ENCODE results near the gene KIAA1671.

Gene KIAA1671

DNA sequence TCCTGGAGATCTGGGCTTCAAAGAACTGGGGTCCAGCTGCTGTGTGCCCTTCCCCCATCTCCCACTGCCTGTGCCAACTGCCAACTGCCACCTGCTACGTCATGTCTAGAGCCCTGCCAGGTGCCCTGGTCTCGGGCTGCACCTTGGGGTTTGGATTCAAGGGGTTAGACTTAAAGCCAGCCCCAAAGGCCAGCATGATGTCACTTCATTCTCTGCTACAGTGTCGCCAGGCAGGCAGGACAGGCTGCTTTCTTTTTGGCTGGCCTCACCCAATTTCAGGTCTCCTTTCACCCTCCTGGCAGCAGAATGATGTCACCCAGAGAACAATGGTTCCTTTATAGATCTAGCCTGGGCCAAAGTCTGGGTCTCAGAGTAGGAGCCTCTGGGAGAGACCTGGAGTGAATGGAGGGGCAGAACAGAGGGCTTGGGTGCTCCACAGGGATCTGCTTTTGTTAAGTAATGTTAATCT, 167.6 kb downstream of the KIAA1671 start:
- no peak overlapping the region for H3K4me3 ChIP-seq (ENCODE audit: low read depth, low read length)
- H3K27ac ChIP-seq (ENCODE audit: low read depth, low read length): peak overlapping the region; percentile 85
- H3K9me3 ChIP-seq (ENCODE audit: control insufficient read depth, insufficient read depth, low read length): no peaks in the 10 kb centered on the region
- no peaks in the 10 kb centered on the region for H3K27me3 ChIP-seq (ENCODE audit: control insufficient read depth, insufficient read depth, low read length)
- H3K4me1 ChIP-seq (ENCODE audit: control insufficient read depth, insufficient read depth, low read length): peaks cover 14% of the 10 kb centered on the region
- no peaks in the 10 kb centered on the region for H3K36me3 ChIP-seq (ENCODE audit: control insufficient read depth, insufficient read depth, low read length)
- H3K9ac ChIP-seq (ENCODE audit: low read depth, low read length): peak overlapping the region; percentile 48; the same call in 1 of the 2 replicates

DNA sequence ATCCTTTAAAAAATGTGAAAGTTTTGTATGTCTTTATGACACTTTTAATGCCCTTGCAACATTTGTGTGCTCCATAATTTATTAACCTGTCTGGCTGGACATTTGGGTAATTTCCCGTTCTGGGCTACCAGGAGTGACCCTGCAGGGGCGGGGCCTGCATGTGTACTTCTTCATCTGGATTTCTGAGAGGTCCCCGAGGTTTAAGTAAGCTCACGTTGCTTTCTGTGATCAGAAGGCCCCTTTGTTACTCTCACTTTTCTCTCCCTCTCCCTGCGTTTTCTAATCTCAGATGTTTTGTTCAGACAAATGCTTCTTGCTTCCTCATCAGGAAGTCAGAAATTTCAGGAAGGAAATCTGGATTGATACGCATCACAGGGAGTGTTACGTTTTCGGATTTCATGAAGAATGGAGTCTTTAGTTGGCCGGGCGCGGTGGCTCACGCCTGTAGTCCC, 168.3 kb downstream of the KIAA1671 start:
- Histone ChIP-seq H3K27ac (ENCODE audit: low read depth, low read length) (peak overlapping the region; percentile 85), H3K27me3 (ENCODE audit: control insufficient read depth, insufficient read depth, low read length) (no peaks in the 10 kb centered on the region), H3K4me1 (ENCODE audit: control insufficient read depth, insufficient read depth, low read length) (peaks cover 14% of the 10 kb centered on the region), H3K4me3 (ENCODE audit: low read depth, low read length) (no peak overlapping the region), H3K9ac (ENCODE audit: low read depth, low read length) (0 out of 2 replicates have a peak overlapping the region, but pooled peaks have one; percentile 14), H3K9me3 (ENCODE audit: control insufficient read depth, insufficient read depth, low read length) (no peaks in the 10 kb centered on the region), H3K36me3 (ENCODE audit: control insufficient read depth, insufficient read depth, low read length) (no peaks in the 10 kb centered on the region)

DNA sequence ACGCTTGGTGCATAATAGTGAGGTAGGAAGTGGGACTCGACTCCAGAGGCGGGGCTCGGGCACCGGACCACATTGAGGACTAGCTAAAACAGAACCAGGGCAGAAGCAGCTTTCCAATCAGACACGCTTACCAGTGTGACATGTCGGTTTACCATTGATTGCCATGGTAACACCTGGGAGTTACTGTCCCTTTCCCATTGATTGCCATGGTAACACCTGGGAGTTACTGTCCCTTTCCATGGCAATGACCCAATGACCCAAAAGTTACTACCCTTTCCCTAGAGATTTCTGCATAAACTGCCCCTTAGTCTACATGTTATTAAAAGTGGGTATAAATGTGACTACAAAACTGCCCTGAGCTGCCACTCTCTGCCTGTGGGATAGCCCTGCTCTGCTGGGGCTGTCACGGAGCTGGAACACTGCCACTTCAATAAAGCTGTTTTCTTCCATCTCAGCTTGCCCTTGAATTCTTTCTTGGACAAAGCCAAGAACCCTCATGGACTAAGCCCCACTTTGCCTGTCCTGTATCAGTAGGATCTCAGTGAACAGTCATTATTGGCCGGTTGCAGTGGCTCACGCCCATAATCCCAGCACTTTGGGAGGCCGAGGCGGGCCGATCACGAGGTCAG, 169.7 kb downstream of the KIAA1671 start:
- no peak overlapping the region for H3K9ac ChIP-seq (ENCODE audit: low read depth, low read length)

DNA sequence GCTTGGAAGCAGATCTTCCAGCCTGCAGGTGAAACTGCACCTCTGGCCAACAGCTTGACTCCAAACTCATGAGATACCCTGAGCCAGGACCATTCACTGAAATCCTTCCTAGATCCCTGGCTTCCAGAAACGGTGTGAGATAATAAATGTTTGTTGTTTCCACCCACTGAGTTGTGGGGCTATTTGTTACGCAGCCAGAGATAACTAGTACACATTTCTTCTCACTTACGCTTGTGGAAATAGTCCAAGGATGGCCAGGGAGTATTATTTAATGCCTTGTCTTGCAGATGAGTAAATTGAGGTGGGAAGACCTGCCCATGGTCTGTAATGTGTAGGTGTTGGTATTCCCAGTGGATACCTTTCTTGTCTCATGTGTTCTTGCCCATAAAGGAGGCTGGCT, 171.2 kb downstream of the KIAA1671 start:
- Histone ChIP-seq H3K27ac (ENCODE audit: low read depth, low read length) (no peak overlapping the region), H3K27me3 (ENCODE audit: control insufficient read depth, insufficient read depth, low read length) (no peaks in the 10 kb centered on the region), H3K36me3 (ENCODE audit: control insufficient read depth, insufficient read depth, low read length) (no peaks in the 10 kb centered on the region), H3K4me1 (ENCODE audit: control insufficient read depth, insufficient read depth, low read length) (peaks cover 14% of the 10 kb centered on the region), H3K4me3 (ENCODE audit: low read depth, low read length) (no peak overlapping the region), H3K9ac (ENCODE audit: low read depth, low read length) (no peak overlapping the region), H3K9me3 (ENCODE audit: control insufficient read depth, insufficient read depth, low read length) (no peaks in the 10 kb centered on the region)

More for the DNA sequence above, 169.7 kb downstream of the KIAA1671 start:
- Histone ChIP-seq H3K36me3 (ENCODE audit: control insufficient read depth, insufficient read depth, low read length) (no peaks in the 10 kb centered on the region), H3K27ac (ENCODE audit: low read depth, low read length) (no peak overlapping the region), H3K9me3 (ENCODE audit: control insufficient read depth, insufficient read depth, low read length) (no peaks in the 10 kb centered on the region), H3K27me3 (ENCODE audit: control insufficient read depth, insufficient read depth, low read length) (no peaks in the 10 kb centered on the region), H3K4me1 (ENCODE audit: control insufficient read depth, insufficient read depth, low read length) (peaks cover 14% of the 10 kb centered on the region), H3K4me3 (ENCODE audit: low read depth, low read length) (no peak overlapping the region)

DNA sequence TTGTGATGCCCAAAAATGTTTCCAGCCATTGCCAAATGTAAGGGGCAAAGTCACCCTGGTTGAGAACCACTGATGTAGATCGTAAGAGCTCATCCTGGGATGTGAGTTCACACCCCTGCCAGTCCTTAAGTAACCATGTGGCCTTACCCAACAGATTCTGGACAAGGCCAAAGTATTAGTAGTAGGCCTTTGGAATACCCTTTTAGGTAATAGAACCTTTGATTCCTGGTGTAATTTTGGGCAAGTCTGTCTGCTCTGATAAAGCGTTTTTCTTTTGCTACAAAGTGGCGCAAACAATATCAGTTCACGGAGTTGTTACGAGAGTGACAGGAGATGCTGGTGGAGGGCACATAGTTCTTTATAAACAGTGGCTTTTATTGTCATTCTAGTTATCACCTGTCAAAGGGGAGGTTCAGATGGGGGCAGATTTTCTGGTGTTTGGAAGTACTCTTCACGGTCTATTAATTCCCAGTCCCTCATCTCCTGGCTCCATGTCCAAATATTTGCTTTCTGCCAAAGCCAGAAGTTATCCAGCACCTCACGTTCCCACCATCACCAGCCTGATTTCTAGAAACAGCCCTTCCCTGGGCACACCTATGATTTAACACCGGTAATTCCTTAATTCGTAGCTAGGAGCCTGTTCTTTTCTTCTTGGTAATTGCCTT, 173.3 kb downstream of the KIAA1671 start:
- Histone ChIP-seq H3K27me3 (ENCODE audit: control insufficient read depth, insufficient read depth, low read length) (no peaks in the 10 kb centered on the region), H3K36me3 (ENCODE audit: control insufficient read depth, insufficient read depth, low read length) (no peaks in the 10 kb centered on the region), H3K4me1 (ENCODE audit: control insufficient read depth, insufficient read depth, low read length) (peaks cover 1% of the 10 kb centered on the region), H3K9ac (ENCODE audit: low read depth, low read length) (no peak overlapping the region), H3K9me3 (ENCODE audit: control insufficient read depth, insufficient read depth, low read length) (no peaks in the 10 kb centered on the region), H3K27ac (ENCODE audit: low read depth, low read length) (no peak overlapping the region), H3K4me3 (ENCODE audit: low read depth, low read length) (no peak overlapping the region)

DNA sequence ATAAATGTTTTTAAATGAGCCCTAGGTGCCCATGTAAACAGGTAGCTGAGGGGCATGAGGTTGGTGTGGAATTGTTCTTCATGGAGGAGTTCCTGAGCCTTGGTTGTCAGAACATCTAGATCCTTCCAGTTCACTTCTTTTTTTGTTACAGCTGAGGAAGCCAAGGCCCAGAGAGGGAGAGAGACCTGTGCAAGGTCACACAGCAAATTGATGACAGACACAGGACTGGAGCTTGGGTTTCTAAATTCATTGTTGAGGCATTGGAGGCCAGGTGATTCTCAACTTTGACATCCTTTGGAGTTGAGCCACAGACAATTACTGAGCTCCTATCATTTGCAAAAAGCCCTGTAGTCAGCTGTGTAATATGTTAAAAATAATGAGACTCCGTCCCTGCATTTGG, 174.0 kb downstream of the KIAA1671 start:
- no peak overlapping the region for H3K27ac ChIP-seq (ENCODE audit: low read depth, low read length)
- no peaks in the 10 kb centered on the region for H3K27me3 ChIP-seq (ENCODE audit: control insufficient read depth, insufficient read depth, low read length)
- no peaks in the 10 kb centered on the region for H3K36me3 ChIP-seq (ENCODE audit: control insufficient read depth, insufficient read depth, low read length)
- no peak overlapping the region for H3K4me3 ChIP-seq (ENCODE audit: low read depth, low read length)
- no peaks in the 10 kb centered on the region for H3K9me3 ChIP-seq (ENCODE audit: control insufficient read depth, insufficient read depth, low read length)
- H3K9ac ChIP-seq (ENCODE audit: low read depth, low read length): no peak overlapping the region
- H3K4me1 ChIP-seq (ENCODE audit: control insufficient read depth, insufficient read depth, low read length): peaks cover 1% of the 10 kb centered on the region; the same call in 1 of the 2 replicates

DNA sequence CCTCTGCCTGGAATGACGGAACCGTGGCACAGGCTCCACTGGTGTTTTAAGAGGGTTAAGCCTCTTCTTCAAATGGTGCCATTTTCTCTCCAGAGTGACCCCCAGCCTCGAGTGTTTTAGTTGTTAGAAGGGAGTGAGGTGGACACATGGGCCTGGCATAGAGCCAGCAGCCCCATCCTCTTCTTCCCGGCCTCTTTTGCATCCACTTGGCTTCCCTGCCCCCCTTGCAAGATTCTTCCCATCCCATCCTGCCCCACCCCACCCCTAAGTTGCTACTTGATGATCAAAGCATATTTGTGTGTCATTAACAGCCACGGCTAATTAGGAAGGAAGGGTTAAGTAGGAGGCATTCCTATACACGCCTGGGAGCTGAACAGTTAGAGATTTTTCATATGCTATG, 174.8 kb downstream of the KIAA1671 start:
- H3K9me3 ChIP-seq (ENCODE audit: control insufficient read depth, insufficient read depth, low read length): no peaks in the 10 kb centered on the region
- H3K27ac ChIP-seq (ENCODE audit: low read depth, low read length): no peak overlapping the region
- H3K4me3 ChIP-seq (ENCODE audit: low read depth, low read length): no peak overlapping the region
- H3K27me3 ChIP-seq (ENCODE audit: control insufficient read depth, insufficient read depth, low read length): no peaks in the 10 kb centered on the region
- no peak overlapping the region for H3K9ac ChIP-seq (ENCODE audit: low read depth, low read length)
- peaks cover 8% of the 10 kb centered on the region for H3K4me1 ChIP-seq (ENCODE audit: control insufficient read depth, insufficient read depth, low read length)
- no peaks in the 10 kb centered on the region for H3K36me3 ChIP-seq (ENCODE audit: control insufficient read depth, insufficient read depth, low read length)

DNA sequence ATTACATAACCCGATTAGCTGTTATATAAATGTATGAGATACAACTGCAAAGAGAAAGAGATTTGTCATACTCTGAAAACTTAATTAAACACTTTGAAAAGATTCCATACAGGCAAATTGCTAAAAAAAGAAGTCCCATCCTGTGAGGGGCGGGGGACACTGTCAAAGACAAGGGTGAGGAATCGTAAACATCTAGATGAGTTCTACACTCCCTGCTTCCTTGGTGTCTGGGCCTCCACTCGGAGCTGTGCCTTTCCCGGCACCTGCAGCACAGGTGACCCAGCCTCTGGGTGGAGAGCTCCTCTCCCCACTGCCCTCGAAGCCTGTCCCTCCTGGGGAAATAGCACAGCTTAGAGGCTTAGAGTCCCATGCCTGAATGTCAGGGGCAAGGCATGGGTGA, 177.9 kb downstream of the KIAA1671 start:
- Histone ChIP-seq H3K36me3 (ENCODE audit: control insufficient read depth, insufficient read depth, low read length) (no peaks in the 10 kb centered on the region), H3K4me1 (ENCODE audit: control insufficient read depth, insufficient read depth, low read length) (peaks cover 10% of the 10 kb centered on the region), H3K4me3 (ENCODE audit: low read depth, low read length) (no peak overlapping the region), H3K27me3 (ENCODE audit: control insufficient read depth, insufficient read depth, low read length) (no peaks in the 10 kb centered on the region), H3K9me3 (ENCODE audit: control insufficient read depth, insufficient read depth, low read length) (no peaks in the 10 kb centered on the region), H3K27ac (ENCODE audit: low read depth, low read length) (no peak overlapping the region), H3K9ac (ENCODE audit: low read depth, low read length) (no peak overlapping the region)

DNA sequence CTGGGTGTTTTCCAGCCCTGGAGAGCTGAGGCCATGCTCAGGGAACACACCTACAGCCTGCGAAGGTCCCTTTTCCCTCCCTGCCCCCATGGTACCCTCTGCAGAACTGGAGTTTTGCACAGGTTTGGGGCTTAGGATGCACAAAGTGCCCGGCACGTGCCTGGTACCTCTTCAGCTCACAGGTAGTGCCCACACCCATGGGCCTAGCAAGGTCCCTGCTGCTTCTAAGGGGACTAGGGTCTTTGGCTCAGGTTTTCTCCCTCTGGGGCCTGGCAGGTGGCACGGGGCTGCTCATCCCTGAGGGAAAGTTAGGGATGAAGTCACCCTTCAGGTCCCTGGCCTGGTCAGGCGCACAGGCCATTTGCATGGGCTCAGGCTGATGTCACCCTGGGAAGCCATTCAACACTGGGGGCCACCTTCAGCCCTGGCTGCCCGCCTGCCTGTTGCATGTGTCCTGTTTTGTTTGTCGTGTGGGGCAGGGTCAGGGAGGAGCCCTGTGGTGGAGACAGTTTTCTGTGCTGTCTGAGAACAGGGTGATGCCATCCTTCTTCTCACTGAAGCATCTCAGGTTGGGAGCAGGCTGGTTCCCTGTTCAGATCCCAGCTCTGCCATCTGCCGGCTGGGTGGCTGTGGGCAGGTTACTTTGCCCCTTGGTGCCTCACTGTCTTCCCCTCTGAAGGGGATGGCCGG, 178.8 kb downstream of the KIAA1671 start:
- Histone ChIP-seq H3K9me3 (ENCODE audit: control insufficient read depth, insufficient read depth, low read length) (no peaks in the 10 kb centered on the region), H3K27me3 (ENCODE audit: control insufficient read depth, insufficient read depth, low read length) (no peaks in the 10 kb centered on the region), H3K36me3 (ENCODE audit: control insufficient read depth, insufficient read depth, low read length) (no peaks in the 10 kb centered on the region), H3K27ac (ENCODE audit: low read depth, low read length) (no peak overlapping the region), H3K9ac (ENCODE audit: low read depth, low read length) (no peak overlapping the region), H3K4me1 (ENCODE audit: control insufficient read depth, insufficient read depth, low read length) (peaks cover 10% of the 10 kb centered on the region), H3K4me3 (ENCODE audit: low read depth, low read length) (no peak overlapping the region)

DNA sequence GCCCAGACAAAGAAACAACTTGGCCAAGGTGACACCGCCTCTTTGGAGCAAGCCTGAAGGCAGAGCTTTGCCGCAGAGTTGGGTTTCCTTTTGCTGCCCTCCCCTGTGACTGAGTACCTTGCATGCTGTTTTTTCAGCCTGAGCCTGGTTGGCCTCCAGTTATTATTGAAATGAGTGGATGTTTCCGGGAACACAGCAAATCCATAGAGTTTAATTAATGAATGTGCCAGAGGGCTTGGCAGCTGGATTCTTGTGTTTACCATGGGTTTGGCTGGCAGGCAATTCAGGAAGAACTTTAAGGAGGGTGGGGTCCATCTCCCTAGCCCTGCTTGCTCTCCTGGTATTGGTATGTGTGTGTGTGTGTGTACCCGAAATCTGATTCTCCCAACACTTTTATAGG, 181.5 kb downstream of the KIAA1671 start:
- Histone ChIP-seq H3K4me3 (ENCODE audit: low read depth, low read length) (no peak overlapping the region), H3K27me3 (ENCODE audit: control insufficient read depth, insufficient read depth, low read length) (no peaks in the 10 kb centered on the region), H3K9ac (ENCODE audit: low read depth, low read length) (no peak overlapping the region), H3K36me3 (ENCODE audit: control insufficient read depth, insufficient read depth, low read length) (no peaks in the 10 kb centered on the region), H3K4me1 (ENCODE audit: control insufficient read depth, insufficient read depth, low read length) (peaks cover 10% of the 10 kb centered on the region), H3K27ac (ENCODE audit: low read depth, low read length) (no peak overlapping the region), H3K9me3 (ENCODE audit: control insufficient read depth, insufficient read depth, low read length) (no peaks in the 10 kb centered on the region)

DNA sequence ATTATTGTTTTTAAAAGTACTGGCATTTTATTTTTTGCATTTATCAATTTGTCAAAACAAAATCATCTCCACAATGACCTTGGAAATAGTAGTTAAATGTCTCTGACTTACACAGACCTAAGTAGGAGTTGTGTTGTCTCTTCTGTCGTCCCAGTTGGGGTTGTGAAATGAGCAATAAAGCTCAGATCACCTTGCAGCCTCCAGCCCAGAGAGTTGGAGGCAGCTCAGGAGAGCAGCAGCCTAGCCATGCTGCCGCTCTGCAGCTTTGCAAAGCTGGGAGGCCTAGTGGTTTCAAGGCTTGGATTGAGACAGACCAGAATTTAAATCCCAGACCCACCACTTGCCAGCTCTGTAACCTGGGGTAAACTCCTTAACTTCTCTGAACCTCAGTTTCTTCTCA, 181.9 kb downstream of the KIAA1671 start:
- Histone ChIP-seq H3K4me1 (ENCODE audit: control insufficient read depth, insufficient read depth, low read length) (peaks cover 10% of the 10 kb centered on the region), H3K9me3 (ENCODE audit: control insufficient read depth, insufficient read depth, low read length) (no peaks in the 10 kb centered on the region), H3K4me3 (ENCODE audit: low read depth, low read length) (no peak overlapping the region), H3K27me3 (ENCODE audit: control insufficient read depth, insufficient read depth, low read length) (no peaks in the 10 kb centered on the region), H3K36me3 (ENCODE audit: control insufficient read depth, insufficient read depth, low read length) (no peaks in the 10 kb centered on the region), H3K9ac (ENCODE audit: low read depth, low read length) (no peak overlapping the region), H3K27ac (ENCODE audit: low read depth, low read length) (no peak overlapping the region)

Data from HUES48 (cell line).